DOHH2 (cell line): ENCODE results near the gene SLC22A15.

Experiments used
- H3F3A ChIP-seq: fragments of 200-600 bp; sonication (generic), shearing (Covaris generic); 2 replicates; pipeline ENCODE4 v1.6.0; 2016; ENCODE audit warnings: antibody characterized with exemption, mild to moderate bottlenecking; ENCODE audit not compliant: control insufficient read depth, insufficient read depth
- H3K27ac ChIP-seq: fragments of 200-600 bp; sonication (generic); 2 replicates; pipeline ENCODE4 v1.5.1; 2014; ENCODE audit warnings: low read depth, mild to moderate bottlenecking, low read length, moderate library complexity
- H3K27me3 ChIP-seq: fragments of 200-600 bp; sonication (generic); 2 replicates; pipeline ENCODE4 v1.6.1; 2014; ENCODE audit warnings: mild to moderate bottlenecking, low read length, mixed read lengths; ENCODE audit not compliant: control insufficient read depth
- H3K36me3 ChIP-seq: fragments of 200-600 bp; sonication (generic); 2 replicates; pipeline ENCODE4 v1.6.1; 2014; ENCODE audit warnings: mild to moderate bottlenecking, low read length, moderate library complexity, mixed read lengths; ENCODE audit not compliant: control insufficient read depth
- H3K4me1 ChIP-seq: fragments of 200-600 bp; sonication (generic); 2 replicates; pipeline ENCODE4 v1.6.1; 2014; ENCODE audit warnings: mild to moderate bottlenecking, low read length, mixed read lengths; ENCODE audit not compliant: control insufficient read depth
- H3K4me2 ChIP-seq: fragments of 200-600 bp; sonication (generic); 2 replicates; pipeline ENCODE4 v1.6.0; 2014; ENCODE audit warnings: mild to moderate bottlenecking, low read length, moderate library complexity
- H3K4me3 ChIP-seq: fragments of 200-600 bp; sonication (generic); 2 replicates; pipeline ENCODE4 v1.5.1; 2014; ENCODE audit warnings: mild to moderate bottlenecking, low read length, mixed read lengths
- H3K79me2 ChIP-seq: fragments of 200-600 bp; sonication (generic); 2 replicates; pipeline ENCODE4 v1.6.1; 2014; ENCODE audit warnings: mild to moderate bottlenecking, low read length, mixed read lengths; ENCODE audit not compliant: control insufficient read depth
- H3K9me2 ChIP-seq: fragments of 200-600 bp; sonication (generic); replicated peaks from 2 replicates; pipeline ENCODE4 v1.6.1; 2014; ENCODE audit warnings: mild to moderate bottlenecking, low read length, mixed read lengths; ENCODE audit not compliant: control insufficient read depth
- H3K9me3 ChIP-seq: fragments of 200-600 bp; sonication (generic); 2 replicates; pipeline ENCODE4 v1.6.1; 2014; ENCODE audit warnings: antibody characterized with exemption, low read length, mixed read lengths; ENCODE audit not compliant: control insufficient read depth, insufficient read depth
- H4K20me1 ChIP-seq: fragments of 200-600 bp; sonication (generic); 2 replicates; pipeline ENCODE4 v1.6.0; 2014; ENCODE audit warnings: low read depth, mild to moderate bottlenecking, antibody characterized with exemption, low read length, moderate library complexity; ENCODE audit not compliant: control insufficient read depth, insufficient read depth
- EZH2phosphoT487 ChIP-seq: fragments of 200-600 bp; sonication (generic); IDR thresholded peaks from 2 replicates; pipeline ENCODE4 v1.6.1; 2017; ENCODE audit warnings: borderline replicate concordance, mild to moderate bottlenecking, antibody characterized with exemption, low read length, moderate library complexity, mixed read lengths
- TF ChIP-seq, protein P1 (sequence below): fragments of 200-600 bp; sonication (generic); IDR thresholded peaks from one replicate; pipeline ENCODE4 v1.5.1; 2014; ENCODE audit warnings: antibody characterized with exemption, mild to moderate bottlenecking, low read depth, low read length; ENCODE audit not compliant: poor library complexity, severe bottlenecking

The SLC22A15 gene

DNA sequence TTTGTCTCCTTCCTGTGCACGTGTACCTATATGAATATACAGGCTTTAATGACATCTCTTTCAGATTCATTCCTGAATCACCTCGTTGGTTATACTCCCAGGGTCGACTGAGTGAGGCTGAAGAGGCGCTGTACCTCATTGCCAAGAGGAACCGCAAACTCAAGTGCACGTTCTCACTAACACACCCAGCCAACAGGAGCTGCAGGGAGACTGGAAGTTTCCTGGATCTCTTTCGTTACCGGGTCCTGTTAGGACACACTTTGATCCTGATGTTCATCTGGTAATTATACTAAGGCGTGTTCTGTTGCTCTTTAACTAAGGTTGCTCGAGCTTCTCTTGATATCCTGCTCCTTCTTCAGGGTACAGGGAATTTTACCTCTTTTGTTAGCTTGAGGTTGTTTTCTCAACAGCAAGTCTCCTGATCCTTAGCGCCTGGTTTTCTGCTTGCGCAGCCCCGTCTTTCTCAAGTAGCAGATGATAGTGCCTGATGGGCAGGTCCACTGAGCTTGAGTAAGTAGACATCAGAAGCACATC, 55.1 kb downstream of the SLC22A15 start:
- Histone ChIP-seq H3K36me3 (no peaks in the 10 kb centered on the region), H3K79me2 (no peaks in the 10 kb centered on the region), H3K9me3 (no peaks in the 10 kb centered on the region), H3K4me2 (no peak overlapping the region), H3K9me2 (no peaks in the 10 kb centered on the region), H3K27ac (no peak overlapping the region), H3F3A (no peaks in the 10 kb centered on the region), H3K27me3 (no peaks in the 10 kb centered on the region; the same call in 1 of the 2 replicates), H4K20me1 (no peaks in the 10 kb centered on the region), H3K4me3 (no peak overlapping the region), H3K4me1 (no peaks in the 10 kb centered on the region)
- no peak for TF ChIP-seq EZH2phosphoT487
- TF ChIP-seq, protein P1, sequence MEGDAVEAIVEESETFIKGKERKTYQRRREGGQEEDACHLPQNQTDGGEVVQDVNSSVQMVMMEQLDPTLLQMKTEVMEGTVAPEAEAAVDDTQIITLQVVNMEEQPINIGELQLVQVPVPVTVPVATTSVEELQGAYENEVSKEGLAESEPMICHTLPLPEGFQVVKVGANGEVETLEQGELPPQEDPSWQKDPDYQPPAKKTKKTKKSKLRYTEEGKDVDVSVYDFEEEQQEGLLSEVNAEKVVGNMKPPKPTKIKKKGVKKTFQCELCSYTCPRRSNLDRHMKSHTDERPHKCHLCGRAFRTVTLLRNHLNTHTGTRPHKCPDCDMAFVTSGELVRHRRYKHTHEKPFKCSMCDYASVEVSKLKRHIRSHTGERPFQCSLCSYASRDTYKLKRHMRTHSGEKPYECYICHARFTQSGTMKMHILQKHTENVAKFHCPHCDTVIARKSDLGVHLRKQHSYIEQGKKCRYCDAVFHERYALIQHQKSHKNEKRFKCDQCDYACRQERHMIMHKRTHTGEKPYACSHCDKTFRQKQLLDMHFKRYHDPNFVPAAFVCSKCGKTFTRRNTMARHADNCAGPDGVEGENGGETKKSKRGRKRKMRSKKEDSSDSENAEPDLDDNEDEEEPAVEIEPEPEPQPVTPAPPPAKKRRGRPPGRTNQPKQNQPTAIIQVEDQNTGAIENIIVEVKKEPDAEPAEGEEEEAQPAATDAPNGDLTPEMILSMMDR: no peak

GRCh38 chr1:116033322-116033721, 57.0 kb downstream of the SLC22A15 start:
- H3K4me2 ChIP-seq: no peak overlapping the region
- no peaks in the 10 kb centered on the region for H3K9me3 ChIP-seq
- TF ChIP-seq EZH2phosphoT487: no peak
- TF ChIP-seq, protein P1: no peak
- H3K36me3 ChIP-seq: no peaks in the 10 kb centered on the region
- H3K79me2 ChIP-seq: no peaks in the 10 kb centered on the region
- H3K27me3 ChIP-seq: no peaks in the 10 kb centered on the region; the same call in 1 of the 2 replicates
- no peak overlapping the region for H3K27ac ChIP-seq
- no peak overlapping the region for H3K4me3 ChIP-seq
- H3K4me1 ChIP-seq: no peaks in the 10 kb centered on the region
- H3K9me2 ChIP-seq: no peaks in the 10 kb centered on the region
- no peaks in the 10 kb centered on the region for H4K20me1 ChIP-seq
- H3F3A ChIP-seq: no peaks in the 10 kb centered on the region

DNA sequence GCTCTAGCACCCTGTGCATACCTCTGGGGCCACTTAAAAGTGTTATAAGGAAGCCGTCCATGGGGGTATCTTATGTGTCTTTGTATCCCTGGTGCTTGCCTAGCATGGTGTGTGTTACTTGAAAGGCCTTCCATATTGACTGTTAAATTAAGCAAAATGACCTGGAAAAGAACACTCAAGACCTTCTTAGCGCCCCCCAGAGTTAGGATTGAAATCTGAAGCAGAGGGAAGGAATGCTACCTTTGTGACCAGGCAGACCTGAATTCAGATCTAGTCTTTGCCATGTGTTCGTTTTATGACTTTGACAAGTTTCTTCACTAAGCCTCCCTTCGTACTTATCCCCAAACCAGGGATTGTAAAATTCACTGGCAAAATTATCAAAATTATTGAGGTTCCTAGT, 59.9 kb downstream of the SLC22A15 start:
- Histone ChIP-seq H3K4me2 (no peak overlapping the region), H3K9me3 (no peaks in the 10 kb centered on the region), H3F3A (no peaks in the 10 kb centered on the region), H3K9me2 (no peaks in the 10 kb centered on the region), H3K36me3 (no peaks in the 10 kb centered on the region), H3K79me2 (no peaks in the 10 kb centered on the region), H3K27me3 (no peaks in the 10 kb centered on the region), H3K27ac (no peak overlapping the region), H3K4me1 (no peaks in the 10 kb centered on the region), H4K20me1 (no peaks in the 10 kb centered on the region), H3K4me3 (no peak overlapping the region)
- TF ChIP-seq, protein P1: no peak
- no peak for TF ChIP-seq EZH2phosphoT487

GRCh38 chr1:116038679-116039078, 62.4 kb downstream of the SLC22A15 start:
- H3K36me3 ChIP-seq: no peaks in the 10 kb centered on the region
- TF ChIP-seq, protein P1: no peak
- TF ChIP-seq EZH2phosphoT487: no peak
- no peaks in the 10 kb centered on the region for H3K9me3 ChIP-seq
- H4K20me1 ChIP-seq: no peaks in the 10 kb centered on the region
- no peak overlapping the region for H3K4me3 ChIP-seq
- H3K4me2 ChIP-seq: no peak overlapping the region
- H3K79me2 ChIP-seq: no peaks in the 10 kb centered on the region
- H3K27ac ChIP-seq: no peak overlapping the region
- no peaks in the 10 kb centered on the region for H3K9me2 ChIP-seq
- H3K4me1 ChIP-seq: no peaks in the 10 kb centered on the region
- H3F3A ChIP-seq: no peaks in the 10 kb centered on the region
- H3K27me3 ChIP-seq: no peaks in the 10 kb centered on the region
